ENCODE measurements around the gene UPK2.
A peak's percentile ranks its signal among the peaks of the same experiment; 100 is the strongest.

Gene UPK2

DNA sequence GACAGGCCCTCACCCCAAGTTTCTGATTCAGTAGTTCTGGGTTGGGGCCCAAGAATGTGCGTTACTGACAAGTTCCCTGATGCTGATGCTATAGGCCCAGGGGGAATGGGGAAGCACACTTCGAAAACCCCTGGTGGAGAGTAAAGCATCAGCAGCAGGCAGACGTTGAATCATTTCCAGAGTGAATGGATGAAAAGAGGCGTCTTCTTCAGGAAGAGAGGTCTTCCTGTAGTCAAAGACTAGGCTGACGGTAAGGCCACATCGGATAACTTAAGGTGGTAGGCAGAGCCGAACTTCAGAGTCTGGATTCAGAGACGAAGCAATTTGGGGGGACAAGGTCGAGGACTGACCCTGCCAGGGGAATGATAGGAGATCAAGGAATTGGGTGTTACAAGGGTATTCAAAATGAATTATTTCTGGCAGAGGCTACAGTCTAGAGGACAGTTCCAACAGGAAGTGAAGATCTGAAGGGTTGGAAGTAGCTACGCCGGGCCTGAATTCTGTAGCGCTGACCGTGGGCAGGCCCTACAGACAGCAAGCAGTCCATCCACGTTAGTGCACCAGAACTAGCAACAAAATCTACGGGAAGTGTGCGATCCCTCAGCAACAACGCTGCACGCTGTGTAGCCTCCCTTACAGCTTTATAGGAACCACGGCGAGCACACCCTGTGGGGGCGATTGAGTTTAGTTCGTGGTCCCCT is 41.0 kb downstream of the UPK2 start:
- peak; percentile 54 for DNase-seq

DNA sequence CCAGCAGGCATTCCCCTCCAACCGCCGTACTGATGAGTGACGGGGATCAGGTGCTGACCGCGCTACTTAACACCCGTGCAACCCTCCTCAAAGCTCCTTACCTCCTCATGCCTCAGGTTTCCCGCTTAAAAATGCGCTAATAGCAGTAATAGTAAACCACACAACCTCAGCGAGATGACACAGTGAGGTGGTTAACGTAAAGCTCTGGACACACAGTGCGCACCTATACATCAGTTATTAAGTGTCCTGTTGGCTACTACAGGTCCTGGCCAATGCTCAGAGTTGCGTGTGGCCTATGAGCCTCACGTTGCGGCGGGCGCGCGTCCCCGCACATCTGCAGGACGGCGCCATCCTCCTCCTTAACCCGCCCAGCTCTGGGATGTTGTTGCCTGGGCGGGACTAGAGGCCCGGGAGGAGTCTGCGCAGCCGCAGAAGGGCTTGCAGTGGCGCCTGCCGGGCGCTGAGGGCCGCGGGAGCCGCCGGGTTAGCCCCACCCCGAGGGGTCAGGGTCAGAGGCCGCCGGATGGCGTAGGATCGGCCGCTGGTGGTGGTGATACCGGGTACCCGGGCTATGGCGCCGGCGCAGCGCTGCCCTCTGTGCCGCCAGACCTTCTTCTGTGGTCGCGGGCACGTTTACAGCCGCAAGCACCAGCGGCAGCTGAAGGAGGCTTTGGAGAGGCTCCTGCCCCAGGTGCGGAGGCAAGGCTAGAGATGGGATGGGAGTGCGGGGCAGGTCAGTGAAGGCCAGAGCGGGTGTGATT is 41.7 kb downstream of the UPK2 start, which contains the start of gene CENATAC:
TSS of gene CENATAC (plus strand) at position 512 of the 761 bp plus-strand sequence. CDS start at position 572, 60 bp downstream.
- DNase-seq: peak; percentile 97

DNA sequence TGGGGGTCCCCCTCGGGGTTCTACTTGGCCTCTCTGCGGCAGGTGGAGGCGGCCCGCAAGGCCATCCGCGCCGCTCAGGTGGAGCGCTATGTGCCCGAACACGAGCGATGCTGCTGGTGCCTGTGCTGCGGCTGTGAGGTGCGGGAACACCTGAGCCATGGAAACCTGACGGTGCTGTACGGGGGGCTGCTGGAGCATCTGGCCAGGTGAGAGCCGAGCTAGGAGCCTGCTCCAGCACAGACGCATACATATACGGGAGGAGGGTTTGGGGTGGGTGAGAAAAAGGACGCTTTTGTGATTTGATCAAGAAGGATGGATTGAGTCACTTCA is 42.3 kb downstream of the UPK2 start:
- no peak for DNase-seq

DNA sequence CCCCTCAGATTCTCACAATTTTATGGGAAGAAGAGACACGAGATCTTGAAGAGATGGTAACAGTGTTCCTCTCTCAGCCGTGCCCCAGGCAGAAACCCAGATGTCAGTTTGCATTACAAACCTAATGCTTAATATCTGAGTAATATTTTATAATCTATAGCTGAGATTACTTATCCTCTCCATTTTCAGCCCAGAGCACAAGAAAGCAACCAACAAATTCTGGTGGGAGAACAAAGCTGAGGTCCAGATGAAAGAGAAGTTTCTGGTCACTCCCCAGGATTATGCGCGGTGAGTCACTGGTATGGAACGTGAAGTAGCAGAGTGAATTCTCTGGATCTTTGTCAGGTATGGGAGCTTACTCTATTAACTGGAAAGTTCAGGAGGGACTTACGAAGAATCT is 42.7 kb downstream of the UPK2 start:
- DNase-seq: no peak

DNA sequence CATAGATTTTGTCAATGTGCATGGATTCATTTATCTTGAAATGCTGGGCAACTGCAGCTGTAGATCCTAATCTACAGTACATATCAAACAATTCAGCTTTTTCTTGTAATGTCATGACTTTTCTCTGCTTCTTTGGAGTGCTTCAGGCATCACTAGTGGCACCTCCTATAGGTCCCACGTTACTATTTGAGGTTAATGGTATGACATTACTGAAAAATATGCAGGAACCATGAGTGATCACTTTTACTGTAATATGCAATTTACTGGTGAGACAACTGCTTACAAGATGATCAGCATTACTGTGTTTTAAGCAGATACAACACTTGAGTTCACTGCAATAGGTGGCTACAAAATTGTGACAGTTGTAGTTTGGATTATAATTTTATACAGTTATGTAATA is 44.8 kb downstream of the UPK2 start:
- no peak for DNase-seq

DNA sequence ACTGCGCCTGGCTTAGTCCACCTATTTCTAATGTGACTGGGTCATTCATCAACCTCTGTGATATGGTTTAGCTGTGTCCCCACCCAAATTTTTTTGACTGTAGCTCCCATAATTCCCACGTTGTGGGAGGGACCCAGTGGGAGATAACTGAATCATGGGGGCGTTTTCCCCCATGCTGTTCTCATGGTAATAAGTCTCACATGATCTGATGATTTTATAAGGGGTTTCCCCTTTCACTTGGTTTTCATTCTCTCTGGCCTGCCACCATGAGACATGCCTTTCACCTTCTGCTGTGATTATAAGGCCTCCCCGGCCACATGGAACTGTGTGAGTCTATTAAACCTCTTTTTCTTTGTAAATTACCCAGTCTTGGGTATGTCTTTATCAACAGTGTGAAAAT is 50.6 kb downstream of the UPK2 start:
- DNase-seq: no peak
